HUES64 (cell line): ENCODE data around the gene TMEM269.
A peak's percentile ranks its signal among the peaks of the same experiment; 100 is the strongest.

ENCODE experiments used
- H3K27ac ChIP-seq: 2 replicates; pipeline ENCODE4 v1.7.0; 2013; ENCODE audit warnings: low read depth, low read length, inconsistent platforms
- H3K27me3 ChIP-seq: 2 replicates; pipeline ENCODE4 v1.6.1; 2013; ENCODE audit warnings: mild to moderate bottlenecking, low read length; ENCODE audit not compliant: insufficient read depth
- H3K36me3 ChIP-seq: 2 replicates; pipeline ENCODE4 v1.6.1; 2013; ENCODE audit warnings: mild to moderate bottlenecking, low read length; ENCODE audit not compliant: insufficient read depth
- H3K4me1 ChIP-seq: 2 replicates; pipeline ENCODE4 v1.6.1; 2013; ENCODE audit warnings: mild to moderate bottlenecking, low read length, moderate library complexity; ENCODE audit not compliant: insufficient read depth
- H3K4me3 ChIP-seq: 2 replicates; pipeline ENCODE4 v1.5.1; 2013; ENCODE audit warnings: mild to moderate bottlenecking, low read length, moderate library complexity
- H3K9ac ChIP-seq: 2 replicates; pipeline ENCODE4 v1.6.1; 2013; ENCODE audit warnings: mild to moderate bottlenecking, low read depth, low read length
- H3K9me3 ChIP-seq: 2 replicates; pipeline ENCODE4 v1.6.1; 2013; ENCODE audit warnings: low read depth, low read length; ENCODE audit not compliant: insufficient read depth
- WGBS: fragments of 150-250, 120-280 bp; methylation state at CpG from one replicate; pipeline ENCODE4 v1.1.7; 2013; ENCODE audit warnings: missing lambda C conversion rate; 5-methylcytosine and 5-hydroxymethylcytosine counted together

The TMEM269 gene

DNA sequence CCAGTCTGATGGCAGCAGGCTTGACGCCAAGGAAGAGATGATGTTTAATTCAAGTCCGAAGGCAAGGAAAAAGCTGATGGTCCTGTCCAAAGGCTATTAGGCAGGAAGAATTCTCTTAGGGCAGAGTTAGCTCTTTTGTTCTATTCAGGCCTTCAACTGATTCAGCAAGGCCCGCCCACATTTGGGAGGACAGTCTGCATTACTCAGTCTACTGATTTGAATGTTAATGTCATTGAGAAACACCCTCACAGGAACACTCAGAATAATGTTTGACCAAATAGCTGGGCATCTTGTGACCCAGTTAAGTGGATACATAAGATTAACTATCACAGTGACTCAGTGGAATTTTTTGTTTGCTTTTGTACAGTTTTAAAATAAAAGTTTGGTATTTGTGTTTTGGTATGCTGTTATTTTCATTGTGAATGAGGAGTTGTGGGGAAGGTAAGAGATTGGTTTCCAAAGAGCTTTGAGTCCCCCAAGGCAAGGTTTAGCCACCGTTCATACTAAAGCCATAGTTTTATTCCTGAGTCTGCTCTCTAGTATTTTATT lies 59.9 kb downstream of the TMEM269 start:
- Histone ChIP-seq H3K4me3 (no peak overlapping the region), H3K9me3 (no peaks in the 10 kb centered on the region), H3K4me1 (peaks cover 20% of the 10 kb centered on the region), H3K27ac (no peak overlapping the region), H3K9ac (no peak overlapping the region), H3K36me3 (peaks cover 16% of the 10 kb centered on the region), H3K27me3 (no peaks in the 10 kb centered on the region)
- 96% methylated on average over 3 of the region's 4 CpGs for WGBS

DNA sequence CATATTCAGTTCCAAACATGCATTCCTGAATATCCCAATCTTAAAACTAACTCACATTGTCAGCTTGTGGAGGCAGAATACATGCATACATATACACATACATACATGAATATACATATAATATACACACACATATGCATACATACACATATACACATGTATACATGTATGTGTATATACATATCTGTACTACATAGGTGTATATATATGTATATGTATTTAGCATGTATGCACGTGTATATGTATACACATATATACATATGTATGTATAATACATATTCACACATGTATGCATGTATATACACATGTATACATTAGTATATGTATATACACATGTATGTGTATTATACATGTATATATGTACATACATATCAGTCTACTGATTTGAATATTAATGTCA lies 60.4 kb downstream of the TMEM269 start:
- Histone ChIP-seq H3K9ac (no peak overlapping the region), H3K36me3 (peaks cover 19% of the 10 kb centered on the region), H3K27ac (no peak overlapping the region), H3K4me1 (peaks cover 20% of the 10 kb centered on the region), H3K4me3 (peak overlapping the region; percentile 87), H3K27me3 (no peaks in the 10 kb centered on the region), H3K9me3 (no peaks in the 10 kb centered on the region)
- no CpG with 5 or more reads among the region's 1 CpG for WGBS

DNA sequence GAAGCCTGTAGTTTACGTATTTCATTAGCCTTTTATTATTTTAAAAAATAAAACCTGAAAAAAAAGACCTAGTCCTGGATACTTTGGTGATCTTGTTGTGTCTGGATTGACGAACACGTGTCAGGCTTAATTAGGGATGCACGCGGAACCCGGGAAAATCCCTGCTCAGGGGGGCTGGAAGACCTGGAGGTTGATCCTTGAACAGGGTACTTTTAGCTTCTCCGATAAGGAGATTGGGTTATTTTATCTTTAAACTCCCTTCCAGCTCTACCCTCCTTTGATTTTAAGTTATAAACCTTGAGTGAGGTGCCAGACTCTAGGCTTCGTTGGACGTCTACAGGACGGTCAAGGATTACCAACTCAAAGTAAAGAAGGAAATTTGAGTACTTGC lies 61.1 kb downstream of the TMEM269 start:
- peaks cover 26% of the 10 kb centered on the region for H3K36me3 ChIP-seq
- 3% methylated on average over 8 of the region's 10 CpGs for WGBS
- H3K27ac ChIP-seq: no peak overlapping the region

DNA sequence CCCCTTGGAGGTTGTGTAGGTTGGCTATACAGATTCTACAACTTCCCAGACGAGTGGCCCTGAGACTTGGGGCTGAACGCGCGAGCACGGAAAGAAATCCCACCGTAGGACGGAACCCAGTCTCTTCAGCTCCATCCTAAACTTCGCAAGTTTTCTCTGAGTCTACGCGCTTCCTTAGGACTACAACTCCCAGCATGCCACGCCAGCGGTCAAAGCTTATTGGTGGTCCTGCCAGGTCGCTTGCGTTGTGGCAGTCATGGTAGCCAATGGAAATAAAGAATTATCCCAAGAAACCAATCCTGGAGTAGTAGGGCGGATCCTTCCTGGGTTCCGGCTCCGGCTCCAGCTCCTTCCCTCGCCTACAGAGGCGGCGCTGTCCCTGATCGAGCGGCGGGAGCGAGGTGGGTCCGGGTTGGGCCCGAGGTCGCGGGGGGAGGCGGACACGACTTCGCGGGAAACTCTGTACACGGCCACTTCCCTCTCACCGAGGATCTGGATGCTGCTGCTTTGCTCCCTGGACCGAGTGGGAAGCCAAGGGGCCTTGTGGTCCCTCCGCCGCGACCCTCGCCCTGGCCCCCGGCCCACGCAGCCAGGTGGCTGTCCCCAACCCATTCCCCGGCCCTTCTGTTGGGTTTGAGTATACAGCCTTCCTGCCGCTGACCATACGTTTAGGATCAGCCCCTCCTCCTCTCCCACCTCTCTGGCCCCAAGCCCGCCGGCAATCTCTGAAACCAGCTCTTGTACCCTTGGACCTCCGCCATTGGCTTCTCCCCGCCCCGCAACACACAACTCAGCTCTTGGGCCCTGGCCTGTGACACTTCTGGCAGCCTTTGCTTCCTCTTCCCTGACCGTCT lies 61.7 kb downstream of the TMEM269 start, which contains the start of gene ZNF691:
TSS of gene ZNF691 (plus strand) at position 357 of the 854 bp plus-strand sequence. CDS start 3,046 bp downstream, outside the sequence.
- Histone ChIP-seq H3K4me1 (peaks cover 20% of the 10 kb centered on the region), H3K9me3 (no peaks in the 10 kb centered on the region), H3K4me3 (peak within 1 kb of the TSS; percentile 87), H3K27ac (no peak within 1 kb of the TSS), H3K36me3 (peaks cover 31% of the 10 kb centered on the region), H3K9ac (peak within 1 kb of the TSS; percentile 82), H3K27me3 (no peaks in the 10 kb centered on the region)
- WGBS: under 1% methylated on average over 50 of the region's 50 CpGs

More for the DNA sequence above, 61.1 kb downstream of the TMEM269 start:
- Histone ChIP-seq H3K4me1 (peaks cover 20% of the 10 kb centered on the region), H3K9ac (peak overlapping the region; percentile 79), H3K4me3 (peak overlapping the region; percentile 87), H3K9me3 (no peaks in the 10 kb centered on the region), H3K27me3 (no peaks in the 10 kb centered on the region)

DNA sequence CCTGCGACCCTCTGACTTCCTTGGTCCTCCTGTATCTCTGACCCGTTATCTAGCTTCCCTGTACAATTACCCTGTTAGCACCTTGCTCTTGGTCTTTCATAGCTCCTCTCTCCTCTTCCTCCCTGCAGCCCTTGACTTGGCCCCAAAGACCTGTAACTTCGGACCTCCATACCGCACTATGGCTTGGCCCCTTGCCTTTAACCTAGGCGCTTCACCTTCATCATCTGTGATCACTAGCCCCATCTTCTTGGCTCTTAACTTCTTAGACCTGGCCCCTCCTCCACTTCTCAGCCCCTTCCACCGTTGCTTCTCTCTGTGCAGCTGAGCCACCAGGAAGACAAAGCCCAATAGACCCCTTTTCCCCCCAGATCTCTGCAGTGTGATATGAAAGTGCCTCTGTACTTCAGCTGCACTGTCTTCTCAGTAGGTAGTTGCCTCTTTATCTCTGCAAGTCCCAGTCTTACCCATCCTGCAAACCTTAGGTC lies 62.4 kb downstream of the TMEM269 start:
- Histone ChIP-seq H3K27me3 (no peaks in the 10 kb centered on the region), H3K9ac (peak overlapping the region; percentile 82), H3K27ac (no peak overlapping the region), H3K9me3 (no peaks in the 10 kb centered on the region), H3K4me3 (peak overlapping the region; percentile 87), H3K4me1 (peaks cover 20% of the 10 kb centered on the region), H3K36me3 (peaks cover 35% of the 10 kb centered on the region)
- 7% methylated on average over 6 of the region's 6 CpGs for WGBS

DNA sequence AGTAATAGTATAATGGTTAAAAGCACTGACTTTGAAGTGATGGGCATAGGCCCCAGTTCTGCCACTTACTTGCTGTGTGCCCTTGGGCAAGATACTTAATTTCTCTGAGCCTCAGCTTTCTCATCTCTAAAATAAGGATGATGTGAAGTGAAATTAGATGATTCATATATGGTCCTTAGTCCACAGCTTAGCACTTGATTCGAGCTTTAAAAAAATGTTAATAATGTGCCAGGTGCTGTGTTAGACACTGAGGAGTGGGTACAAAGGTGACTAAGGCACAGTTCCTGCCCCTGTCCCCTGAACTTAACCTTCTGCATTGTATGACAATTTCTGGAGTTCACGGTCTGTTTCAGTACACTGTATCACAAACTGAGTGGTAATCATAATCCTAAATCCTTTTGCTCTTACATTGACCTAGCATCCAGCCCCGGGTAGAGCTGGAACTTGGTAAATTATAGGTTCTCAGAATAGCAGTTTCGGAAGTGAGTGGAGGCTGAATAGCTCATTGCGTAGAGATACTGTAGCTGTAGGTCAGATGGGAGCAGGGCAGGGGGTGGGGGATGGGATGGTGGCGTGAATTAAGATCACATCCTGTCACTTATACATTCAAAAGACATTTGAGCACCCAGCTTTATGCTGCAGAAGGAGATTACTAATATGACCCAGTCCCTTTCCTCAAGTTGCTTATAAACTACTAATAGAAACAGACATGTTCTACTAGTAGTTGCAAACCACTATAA lies 63.1 kb downstream of the TMEM269 start:
- no peaks in the 10 kb centered on the region for H3K9me3 ChIP-seq
- H3K9ac ChIP-seq: no peak overlapping the region
- peaks cover 41% of the 10 kb centered on the region for H3K36me3 ChIP-seq
- H3K4me1 ChIP-seq: peaks cover 20% of the 10 kb centered on the region
- 55% methylated on average over 5 of the region's 6 CpGs for WGBS
- no peak overlapping the region for H3K27ac ChIP-seq
- H3K4me3 ChIP-seq: peak overlapping the region; percentile 87
- H3K27me3 ChIP-seq: no peaks in the 10 kb centered on the region

DNA sequence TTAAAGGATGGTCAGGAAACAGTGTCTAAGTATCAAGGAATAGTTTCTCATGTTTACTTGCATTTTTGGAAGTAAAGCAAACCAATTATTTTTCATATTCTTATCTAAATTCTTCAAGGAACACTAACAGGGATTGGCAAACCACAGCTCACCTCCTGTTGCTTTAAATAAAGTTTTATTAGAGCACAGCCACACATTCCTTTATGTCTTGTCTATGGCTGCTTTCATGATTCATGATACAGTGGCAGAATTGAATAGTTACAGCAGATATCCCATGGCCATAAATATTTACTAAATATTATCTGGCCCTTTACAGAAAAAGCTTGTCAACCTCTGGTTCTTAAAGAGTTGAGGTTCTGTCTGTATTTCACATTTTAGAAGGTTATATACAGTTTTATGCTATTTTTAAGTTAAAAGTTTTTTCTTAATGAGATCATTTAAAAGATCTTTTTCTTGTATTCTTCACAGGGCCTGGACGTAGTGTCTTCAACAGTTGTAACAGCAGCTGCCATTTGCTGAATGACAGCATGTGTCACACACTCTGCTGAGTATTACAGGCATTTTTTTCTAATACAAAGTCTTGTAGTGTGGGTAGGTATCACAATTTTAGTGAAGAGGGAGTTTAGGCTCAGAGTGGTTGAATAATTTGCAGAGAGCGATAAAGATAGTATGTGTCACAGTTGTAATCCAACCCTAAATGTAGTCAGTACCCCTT lies 64.2 kb downstream of the TMEM269 start:
- no peak overlapping the region for H3K9ac ChIP-seq
- WGBS: 98% methylated on average over 2 of the region's 2 CpGs
- H3K9me3 ChIP-seq: no peaks in the 10 kb centered on the region
- H3K36me3 ChIP-seq: peaks cover 41% of the 10 kb centered on the region
- peaks cover 20% of the 10 kb centered on the region for H3K4me1 ChIP-seq
- H3K27me3 ChIP-seq: no peaks in the 10 kb centered on the region
- no peak overlapping the region for H3K4me3 ChIP-seq
- H3K27ac ChIP-seq: no peak overlapping the region

DNA sequence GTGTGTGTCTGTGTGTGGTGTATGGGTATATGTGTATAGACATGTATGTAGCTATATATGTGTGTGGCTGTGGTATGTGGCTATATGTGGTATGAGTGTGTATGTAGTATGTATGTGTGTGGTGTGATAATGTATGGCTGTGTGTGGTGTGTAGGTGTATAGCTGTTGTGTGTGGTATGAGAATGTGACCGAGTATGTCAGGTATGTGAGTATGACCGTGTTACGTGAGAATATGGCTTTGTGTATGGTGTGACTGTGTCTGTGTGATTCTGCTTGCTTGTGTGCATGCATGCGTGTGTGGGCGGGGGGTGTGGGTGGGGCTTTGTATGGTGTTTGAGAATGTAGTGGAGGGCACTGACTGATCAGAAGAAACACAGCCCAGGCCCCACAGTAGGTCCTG lies 65.2 kb downstream of the TMEM269 start:
- Histone ChIP-seq H3K27ac (no peak overlapping the region), H3K4me1 (peaks cover 20% of the 10 kb centered on the region), H3K27me3 (no peaks in the 10 kb centered on the region), H3K4me3 (no peak overlapping the region), H3K36me3 (peaks cover 41% of the 10 kb centered on the region), H3K9ac (no peak overlapping the region), H3K9me3 (no peaks in the 10 kb centered on the region)
- 90% methylated on average over 5 of the region's 5 CpGs for WGBS
